HL-60 (cell line): ENCODE measurements around the gene ARHGAP24.

ENCODE experiments used
- DNase-seq, 2 experiments: peaks; one replicate each; pipeline ENCODE4 v3.0.0-alpha.2; 2010 to 2020; ENCODE audit warnings: low read depth in 1 of 2, low spot score in 1 of 2
- H3K27ac ChIP-seq: fragments of 250-450 bp; sonication (Bioruptor Pico); replicated peaks from 2 replicates; pipeline ENCODE4 v1.5.1; 2020; ENCODE audit warnings: mild to moderate bottlenecking, moderate library complexity
- H3K27me3 ChIP-seq: fragments of 250-450 bp; sonication (Bioruptor Pico); 2 replicates; pipeline ENCODE4 v1.5.1; 2021; ENCODE audit warnings: mild to moderate bottlenecking, moderate library complexity; ENCODE audit not compliant: insufficient read depth, poor library complexity, severe bottlenecking
- H3K4me3 ChIP-seq: replicated peaks from 2 replicates; pipeline ENCODE4 v1.5.1; 2011; ENCODE audit warnings: mild to moderate bottlenecking, control low read depth, low read length; ENCODE audit not compliant: insufficient read depth
- GABPA ChIP-seq: IDR thresholded peaks from 2 replicates; pipeline ENCODE4 v1.6.1; 2012; ENCODE audit warnings: low read depth
- POLR2AphosphoS5 ChIP-seq: IDR thresholded peaks from 2 replicates; pipeline ENCODE4 v1.6.1; 2012; ENCODE audit warnings: low read depth
- SPI1 ChIP-seq: IDR thresholded peaks from 2 replicates; pipeline ENCODE4 v1.6.1; 2012; ENCODE audit warnings: low read depth, mild to moderate bottlenecking, borderline replicate concordance
- TF ChIP-seq, protein P1 (sequence below): IDR thresholded peaks from one replicate; pipeline ENCODE4 v1.5.1; 2011; ENCODE audit warnings: low read length, control low read depth, inconsistent platforms; ENCODE audit not compliant: insufficient read depth
- TF ChIP-seq, protein P2 (sequence below): IDR thresholded peaks from 2 replicates; pipeline ENCODE4 v1.6.1; 2012; ENCODE audit warnings: low read depth; ENCODE audit not compliant: insufficient replicate concordance

Gene ARHGAP24

GRCh38 chr4:85557016-85557901 is 82.3 kb downstream of the ARHGAP24 start:
- no peaks in the 10 kb centered on the region for H3K27me3 ChIP-seq
- DNase-seq = no peak
- H3K27ac ChIP-seq = no peak overlapping the region

DNA sequence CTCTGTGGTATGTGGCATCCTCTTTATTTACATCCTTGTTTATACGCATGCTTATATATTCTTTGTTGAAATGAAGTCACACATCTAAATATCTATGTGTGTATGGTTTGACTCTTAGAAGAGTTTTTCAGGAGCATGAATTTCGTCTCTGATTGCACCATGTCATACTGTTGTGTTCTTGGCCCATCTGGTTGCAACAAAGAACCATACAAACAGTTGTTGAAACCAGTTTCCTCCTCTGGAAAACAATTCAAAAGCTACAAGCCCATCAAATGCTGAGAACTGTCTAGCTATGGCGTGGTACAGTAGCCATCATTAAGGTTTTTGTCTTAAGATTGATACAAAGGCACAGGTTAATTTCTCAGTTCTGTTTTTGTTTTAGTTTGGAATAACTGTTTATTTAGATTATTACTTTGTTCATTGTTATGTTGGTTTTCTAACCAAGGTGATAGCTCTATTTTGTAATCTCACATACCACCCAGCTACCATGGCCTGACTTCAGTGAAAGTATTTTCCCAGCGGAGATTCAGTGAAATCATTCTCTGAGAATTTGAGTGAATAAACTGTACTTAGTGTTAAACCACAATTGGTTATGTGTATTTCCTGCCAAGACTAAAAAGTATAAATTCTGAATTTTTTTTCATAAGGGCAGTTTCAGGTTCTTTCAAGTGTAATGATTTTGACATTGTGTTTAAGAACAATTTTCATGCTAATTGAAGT is 91.0 kb downstream of the ARHGAP24 start:
- TF ChIP-seq POLR2AphosphoS5 (no peak), GABPA (no peak)
- H3K4me3 ChIP-seq = no peak overlapping the region
- no peak overlapping the region for H3K27ac ChIP-seq
- no peak for DNase-seq
- no peaks in the 10 kb centered on the region for H3K27me3 ChIP-seq

More at GRCh38 chr4:85557016-85557901, 82.3 kb downstream of the ARHGAP24 start:
- no peak overlapping the region for H3K4me3 ChIP-seq
- TF ChIP-seq POLR2AphosphoS5 = no peak
- no peak for TF ChIP-seq GABPA
- TF ChIP-seq, protein P1, sequence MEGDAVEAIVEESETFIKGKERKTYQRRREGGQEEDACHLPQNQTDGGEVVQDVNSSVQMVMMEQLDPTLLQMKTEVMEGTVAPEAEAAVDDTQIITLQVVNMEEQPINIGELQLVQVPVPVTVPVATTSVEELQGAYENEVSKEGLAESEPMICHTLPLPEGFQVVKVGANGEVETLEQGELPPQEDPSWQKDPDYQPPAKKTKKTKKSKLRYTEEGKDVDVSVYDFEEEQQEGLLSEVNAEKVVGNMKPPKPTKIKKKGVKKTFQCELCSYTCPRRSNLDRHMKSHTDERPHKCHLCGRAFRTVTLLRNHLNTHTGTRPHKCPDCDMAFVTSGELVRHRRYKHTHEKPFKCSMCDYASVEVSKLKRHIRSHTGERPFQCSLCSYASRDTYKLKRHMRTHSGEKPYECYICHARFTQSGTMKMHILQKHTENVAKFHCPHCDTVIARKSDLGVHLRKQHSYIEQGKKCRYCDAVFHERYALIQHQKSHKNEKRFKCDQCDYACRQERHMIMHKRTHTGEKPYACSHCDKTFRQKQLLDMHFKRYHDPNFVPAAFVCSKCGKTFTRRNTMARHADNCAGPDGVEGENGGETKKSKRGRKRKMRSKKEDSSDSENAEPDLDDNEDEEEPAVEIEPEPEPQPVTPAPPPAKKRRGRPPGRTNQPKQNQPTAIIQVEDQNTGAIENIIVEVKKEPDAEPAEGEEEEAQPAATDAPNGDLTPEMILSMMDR = no peak

DNA sequence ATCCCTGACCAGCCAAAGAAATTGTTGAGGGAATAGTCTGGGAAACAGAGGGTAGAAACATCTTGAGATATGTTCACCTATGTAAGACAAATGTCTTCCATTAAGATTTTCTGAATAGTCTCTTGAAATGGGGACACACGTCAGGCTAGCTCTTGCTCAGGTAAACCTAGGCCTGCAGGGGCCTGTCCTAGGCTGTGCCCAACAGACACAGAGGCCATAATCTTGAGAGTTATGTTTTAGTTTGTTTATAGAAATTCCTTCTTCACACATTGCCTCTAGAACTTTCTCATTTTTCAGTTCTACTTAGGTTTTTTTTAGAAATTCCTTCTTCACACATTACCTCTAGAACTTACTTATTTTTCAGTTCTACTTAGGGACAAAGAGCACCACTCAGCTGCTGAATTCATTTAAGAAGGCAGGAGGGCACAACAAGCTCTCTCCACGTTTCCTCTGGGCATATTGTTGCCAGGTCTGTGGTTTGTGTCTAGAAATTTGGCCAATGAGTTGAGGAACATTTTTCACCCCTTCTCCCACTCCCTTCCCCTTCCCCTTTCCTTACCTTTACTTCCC is 94.9 kb downstream of the ARHGAP24 start:
- TF ChIP-seq GABPA (no peak), POLR2AphosphoS5 (no peak), SPI1 (no peak)
- TF ChIP-seq, protein P2, sequence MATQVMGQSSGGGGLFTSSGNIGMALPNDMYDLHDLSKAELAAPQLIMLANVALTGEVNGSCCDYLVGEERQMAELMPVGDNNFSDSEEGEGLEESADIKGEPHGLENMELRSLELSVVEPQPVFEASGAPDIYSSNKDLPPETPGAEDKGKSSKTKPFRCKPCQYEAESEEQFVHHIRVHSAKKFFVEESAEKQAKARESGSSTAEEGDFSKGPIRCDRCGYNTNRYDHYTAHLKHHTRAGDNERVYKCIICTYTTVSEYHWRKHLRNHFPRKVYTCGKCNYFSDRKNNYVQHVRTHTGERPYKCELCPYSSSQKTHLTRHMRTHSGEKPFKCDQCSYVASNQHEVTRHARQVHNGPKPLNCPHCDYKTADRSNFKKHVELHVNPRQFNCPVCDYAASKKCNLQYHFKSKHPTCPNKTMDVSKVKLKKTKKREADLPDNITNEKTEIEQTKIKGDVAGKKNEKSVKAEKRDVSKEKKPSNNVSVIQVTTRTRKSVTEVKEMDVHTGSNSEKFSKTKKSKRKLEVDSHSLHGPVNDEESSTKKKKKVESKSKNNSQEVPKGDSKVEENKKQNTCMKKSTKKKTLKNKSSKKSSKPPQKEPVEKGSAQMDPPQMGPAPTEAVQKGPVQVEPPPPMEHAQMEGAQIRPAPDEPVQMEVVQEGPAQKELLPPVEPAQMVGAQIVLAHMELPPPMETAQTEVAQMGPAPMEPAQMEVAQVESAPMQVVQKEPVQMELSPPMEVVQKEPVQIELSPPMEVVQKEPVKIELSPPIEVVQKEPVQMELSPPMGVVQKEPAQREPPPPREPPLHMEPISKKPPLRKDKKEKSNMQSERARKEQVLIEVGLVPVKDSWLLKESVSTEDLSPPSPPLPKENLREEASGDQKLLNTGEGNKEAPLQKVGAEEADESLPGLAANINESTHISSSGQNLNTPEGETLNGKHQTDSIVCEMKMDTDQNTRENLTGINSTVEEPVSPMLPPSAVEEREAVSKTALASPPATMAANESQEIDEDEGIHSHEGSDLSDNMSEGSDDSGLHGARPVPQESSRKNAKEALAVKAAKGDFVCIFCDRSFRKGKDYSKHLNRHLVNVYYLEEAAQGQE = no peak
- TF ChIP-seq, protein P1 = no peak
- DNase-seq = no peak
- H3K4me3 ChIP-seq = no peak overlapping the region
- no peaks in the 10 kb centered on the region for H3K27me3 ChIP-seq
- no peak overlapping the region for H3K27ac ChIP-seq

GRCh38 chr4:85570388-85570787 is 95.4 kb downstream of the ARHGAP24 start:
- H3K27ac ChIP-seq = no peak overlapping the region
- DNase-seq = no peak
- no peak for TF ChIP-seq GABPA
- no peak overlapping the region for H3K4me3 ChIP-seq
- H3K27me3 ChIP-seq = no peaks in the 10 kb centered on the region

DNA sequence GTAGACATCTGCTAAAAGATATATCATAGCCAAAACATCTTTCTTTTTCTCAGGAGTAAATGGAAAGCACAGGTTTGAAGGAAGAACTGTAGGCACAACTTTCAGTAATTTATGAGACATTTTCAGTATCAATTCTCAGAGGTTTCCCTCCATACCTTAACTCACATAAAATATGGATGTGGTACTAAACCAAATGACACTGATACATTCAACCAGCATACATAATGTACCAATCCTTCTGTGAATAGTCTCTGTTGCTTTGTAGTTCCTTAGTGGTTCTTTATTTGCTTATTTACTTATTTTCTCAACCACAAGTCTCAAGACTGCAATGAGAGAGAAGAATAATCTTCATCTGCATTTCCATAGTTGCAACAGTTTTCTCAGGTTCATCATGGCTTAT is 96.1 kb downstream of the ARHGAP24 start:
- TF ChIP-seq, protein P2 = no peak
- TF ChIP-seq POLR2AphosphoS5 = no peak
- TF ChIP-seq, protein P1 = no peak
- no peak for TF ChIP-seq GABPA
- TF ChIP-seq SPI1 = no peak
- Histone ChIP-seq H3K27ac (no peak overlapping the region), H3K4me3 (no peak overlapping the region), H3K27me3 (no peaks in the 10 kb centered on the region)
- no peak for DNase-seq
